DOHH2 (cell line): ENCODE results near the gene S100A4.

Experiments
- H3F3A ChIP-seq: fragments of 200-600 bp; sonication (generic), shearing (Covaris generic); 2 replicates; pipeline ENCODE4 v1.6.0; 2016; ENCODE audit warnings: antibody characterized with exemption, mild to moderate bottlenecking; ENCODE audit not compliant: control insufficient read depth, insufficient read depth
- H3K27ac ChIP-seq: fragments of 200-600 bp; sonication (generic); 2 replicates; pipeline ENCODE4 v1.5.1; 2014; ENCODE audit warnings: low read depth, mild to moderate bottlenecking, low read length, moderate library complexity
- H3K27me3 ChIP-seq: fragments of 200-600 bp; sonication (generic); 2 replicates; pipeline ENCODE4 v1.6.1; 2014; ENCODE audit warnings: mild to moderate bottlenecking, low read length, mixed read lengths; ENCODE audit not compliant: control insufficient read depth
- H3K36me3 ChIP-seq: fragments of 200-600 bp; sonication (generic); 2 replicates; pipeline ENCODE4 v1.6.1; 2014; ENCODE audit warnings: mild to moderate bottlenecking, low read length, moderate library complexity, mixed read lengths; ENCODE audit not compliant: control insufficient read depth
- H3K4me1 ChIP-seq: fragments of 200-600 bp; sonication (generic); 2 replicates; pipeline ENCODE4 v1.6.1; 2014; ENCODE audit warnings: mild to moderate bottlenecking, low read length, mixed read lengths; ENCODE audit not compliant: control insufficient read depth
- H3K4me2 ChIP-seq: fragments of 200-600 bp; sonication (generic); 2 replicates; pipeline ENCODE4 v1.6.0; 2014; ENCODE audit warnings: mild to moderate bottlenecking, low read length, moderate library complexity
- H3K4me3 ChIP-seq: fragments of 200-600 bp; sonication (generic); 2 replicates; pipeline ENCODE4 v1.5.1; 2014; ENCODE audit warnings: mild to moderate bottlenecking, low read length, mixed read lengths
- H3K79me2 ChIP-seq: fragments of 200-600 bp; sonication (generic); 2 replicates; pipeline ENCODE4 v1.6.1; 2014; ENCODE audit warnings: mild to moderate bottlenecking, low read length, mixed read lengths; ENCODE audit not compliant: control insufficient read depth
- H3K9me2 ChIP-seq: fragments of 200-600 bp; sonication (generic); replicated peaks from 2 replicates; pipeline ENCODE4 v1.6.1; 2014; ENCODE audit warnings: mild to moderate bottlenecking, low read length, mixed read lengths; ENCODE audit not compliant: control insufficient read depth
- H3K9me3 ChIP-seq: fragments of 200-600 bp; sonication (generic); 2 replicates; pipeline ENCODE4 v1.6.1; 2014; ENCODE audit warnings: antibody characterized with exemption, low read length, mixed read lengths; ENCODE audit not compliant: control insufficient read depth, insufficient read depth
- H4K20me1 ChIP-seq: fragments of 200-600 bp; sonication (generic); 2 replicates; pipeline ENCODE4 v1.6.0; 2014; ENCODE audit warnings: low read depth, mild to moderate bottlenecking, antibody characterized with exemption, low read length, moderate library complexity; ENCODE audit not compliant: control insufficient read depth, insufficient read depth
- EZH2phosphoT487 ChIP-seq: fragments of 200-600 bp; sonication (generic); IDR thresholded peaks from 2 replicates; pipeline ENCODE4 v1.6.1; 2017; ENCODE audit warnings: borderline replicate concordance, mild to moderate bottlenecking, antibody characterized with exemption, low read length, moderate library complexity, mixed read lengths
- TF ChIP-seq, protein P1 (sequence below): fragments of 200-600 bp; sonication (generic); IDR thresholded peaks from one replicate; pipeline ENCODE4 v1.5.1; 2014; ENCODE audit warnings: antibody characterized with exemption, mild to moderate bottlenecking, low read depth, low read length; ENCODE audit not compliant: poor library complexity, severe bottlenecking

The S100A4 gene

DNA sequence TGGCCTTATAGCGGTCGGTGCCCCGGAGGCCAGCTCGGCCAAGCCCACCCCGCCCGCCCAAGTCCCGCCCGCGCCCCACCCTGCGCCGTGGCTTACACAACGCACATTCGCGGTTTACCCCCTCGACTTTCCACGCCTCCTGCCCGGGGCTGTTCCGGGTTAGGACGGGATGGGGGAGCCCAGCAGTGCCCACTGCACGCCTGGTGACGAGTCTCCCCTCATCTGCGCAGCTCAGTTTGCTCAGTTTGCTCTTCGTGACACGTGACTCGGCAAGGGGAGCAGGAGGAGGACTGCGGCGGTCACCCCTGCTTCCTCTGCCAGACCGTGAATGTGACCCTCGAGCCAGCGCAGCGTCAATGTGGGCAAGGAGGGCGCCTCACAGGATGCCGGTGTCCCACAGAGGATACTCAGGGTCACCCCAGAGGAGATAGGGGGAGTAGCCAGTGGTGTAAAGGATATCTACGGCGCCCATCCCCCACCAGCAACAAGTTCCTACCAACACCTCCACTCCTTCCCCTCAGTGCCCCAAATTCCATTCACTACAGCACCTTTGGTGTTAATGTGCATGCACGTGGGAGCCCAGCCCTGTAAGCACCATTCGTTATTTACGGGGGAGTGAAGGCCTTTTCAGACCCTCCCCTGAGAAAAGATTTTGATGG lies 9.5 kb downstream of the S100A4 start:
- Histone ChIP-seq H3K4me1 (peaks cover 6% of the 10 kb centered on the region; the same call in 1 of the 2 replicates), H3K4me3 (peak overlapping the region; percentile 48)
- no peak for TF ChIP-seq EZH2phosphoT487
- TF ChIP-seq, protein P1, sequence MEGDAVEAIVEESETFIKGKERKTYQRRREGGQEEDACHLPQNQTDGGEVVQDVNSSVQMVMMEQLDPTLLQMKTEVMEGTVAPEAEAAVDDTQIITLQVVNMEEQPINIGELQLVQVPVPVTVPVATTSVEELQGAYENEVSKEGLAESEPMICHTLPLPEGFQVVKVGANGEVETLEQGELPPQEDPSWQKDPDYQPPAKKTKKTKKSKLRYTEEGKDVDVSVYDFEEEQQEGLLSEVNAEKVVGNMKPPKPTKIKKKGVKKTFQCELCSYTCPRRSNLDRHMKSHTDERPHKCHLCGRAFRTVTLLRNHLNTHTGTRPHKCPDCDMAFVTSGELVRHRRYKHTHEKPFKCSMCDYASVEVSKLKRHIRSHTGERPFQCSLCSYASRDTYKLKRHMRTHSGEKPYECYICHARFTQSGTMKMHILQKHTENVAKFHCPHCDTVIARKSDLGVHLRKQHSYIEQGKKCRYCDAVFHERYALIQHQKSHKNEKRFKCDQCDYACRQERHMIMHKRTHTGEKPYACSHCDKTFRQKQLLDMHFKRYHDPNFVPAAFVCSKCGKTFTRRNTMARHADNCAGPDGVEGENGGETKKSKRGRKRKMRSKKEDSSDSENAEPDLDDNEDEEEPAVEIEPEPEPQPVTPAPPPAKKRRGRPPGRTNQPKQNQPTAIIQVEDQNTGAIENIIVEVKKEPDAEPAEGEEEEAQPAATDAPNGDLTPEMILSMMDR: no peak

DNA sequence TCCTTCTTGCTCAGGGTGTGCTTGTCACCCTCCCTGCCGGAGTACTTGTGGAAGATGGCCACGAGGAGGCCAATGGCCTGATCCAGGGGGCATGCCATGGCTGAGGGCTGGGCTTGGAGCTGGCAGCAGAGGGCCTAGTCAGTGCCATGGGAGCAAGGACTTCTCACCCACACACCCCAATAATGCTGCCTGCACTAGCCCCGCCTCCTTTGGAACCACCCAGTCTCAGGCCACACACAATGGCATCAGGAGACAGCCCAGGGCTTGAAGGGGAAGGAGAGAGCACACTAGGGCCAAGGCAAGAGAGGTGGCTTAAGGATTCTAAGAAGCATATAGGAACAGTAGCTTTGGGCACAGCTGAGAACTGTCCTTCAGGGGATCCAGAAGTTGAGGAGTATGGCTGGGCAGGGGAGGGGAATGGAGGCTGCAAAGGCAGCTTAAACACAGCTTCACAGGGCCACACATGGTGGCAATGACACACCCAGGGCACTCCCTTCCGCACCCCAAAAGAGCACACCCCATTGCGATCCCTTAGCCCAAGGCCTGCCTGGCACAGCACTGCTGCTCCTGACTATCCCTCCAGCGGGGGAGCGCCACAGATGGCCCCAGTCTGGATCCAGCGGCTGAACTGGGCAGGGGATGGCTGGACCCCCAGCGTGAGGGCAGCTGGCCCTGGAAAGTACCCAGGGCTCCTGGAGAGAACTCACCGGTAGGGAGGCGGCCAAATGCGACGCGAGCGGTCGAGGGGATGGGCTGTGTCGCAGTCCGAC lies 10.2 kb downstream of the S100A4 start, which contains the start of gene S100A6:
TSS of gene S100A6 (minus strand) at position 750 of the 770 bp plus-strand sequence. CDS start at position 98, 652 bp downstream.
- Histone ChIP-seq H4K20me1 (no peaks in the 10 kb centered on the region), H3K4me1 (peaks cover 6% of the 10 kb centered on the region; the same call in 1 of the 2 replicates), H3K27me3 (peaks cover 35% of the 10 kb centered on the region), H3K4me2 (peak within 1 kb of the TSS; percentile 62), H3K27ac (no peak within 1 kb of the TSS), H3K9me2 (no peaks in the 10 kb centered on the region), H3K36me3 (no peaks in the 10 kb centered on the region), H3F3A (no peaks in the 10 kb centered on the region), H3K9me3 (no peaks in the 10 kb centered on the region), H3K4me3 (peak within 1 kb of the TSS; percentile 48), H3K79me2 (no peaks in the 10 kb centered on the region)
- TF ChIP-seq, protein P1: no peak
- TF ChIP-seq EZH2phosphoT487: no peak

More for the DNA sequence above, 9.5 kb downstream of the S100A4 start:
- Histone ChIP-seq H3K9me3 (no peaks in the 10 kb centered on the region), H3K79me2 (no peaks in the 10 kb centered on the region), H3K27me3 (peaks cover 30% of the 10 kb centered on the region), H4K20me1 (no peaks in the 10 kb centered on the region), H3F3A (no peaks in the 10 kb centered on the region), H3K9me2 (no peaks in the 10 kb centered on the region), H3K27ac (no peak overlapping the region), H3K36me3 (no peaks in the 10 kb centered on the region), H3K4me2 (peak overlapping the region; percentile 62)

DNA sequence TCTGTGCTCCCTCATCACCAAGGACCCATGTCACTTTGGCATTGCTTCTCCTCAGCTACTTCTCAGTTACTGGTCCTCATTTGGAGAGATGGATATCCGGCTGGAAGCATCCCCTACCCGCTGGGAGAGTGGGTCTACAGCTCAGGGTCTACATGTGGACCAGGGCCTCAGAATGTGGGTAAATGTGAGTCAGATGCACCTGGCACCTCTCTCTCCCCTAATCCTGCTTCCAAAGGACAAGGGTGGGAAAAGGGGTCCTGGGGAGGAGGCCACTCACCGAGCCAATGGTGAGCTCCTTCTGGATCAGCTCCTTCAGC lies 10.7 kb downstream of the S100A4 start:
- Histone ChIP-seq H4K20me1 (no peaks in the 10 kb centered on the region), H3K9me3 (no peaks in the 10 kb centered on the region), H3F3A (no peaks in the 10 kb centered on the region), H3K4me1 (peaks cover 6% of the 10 kb centered on the region; the same call in 1 of the 2 replicates), H3K9me2 (no peaks in the 10 kb centered on the region), H3K27ac (no peak overlapping the region), H3K4me3 (no peak overlapping the region), H3K27me3 (peaks cover 37% of the 10 kb centered on the region), H3K4me2 (no peak overlapping the region), H3K79me2 (no peaks in the 10 kb centered on the region), H3K36me3 (no peaks in the 10 kb centered on the region)
- no peak for TF ChIP-seq EZH2phosphoT487
- TF ChIP-seq, protein P1: no peak
